ENCODE measurements around the gene LYL1. TPM values are rescaled to one million over a fixed set of nuclear protein-coding genes. Genes with fewer than 3 reads are reported as not detected.

LYL1 gene
- total RNA-seq, 1 donor from 2014 or later = 17.3 TPM

- no peak for DNase-seq (ENCODE audit: low read depth in 2 of 2)
These were observed 26.3 kb downstream of the LYL1 start for GRCh38 chr19:13076320-13076719.

- no peak for DNase-seq (ENCODE audit: low read depth in 2 of 2)
These were observed 28.3 kb downstream of the LYL1 start for GRCh38 chr19:13074378-13074777.

GRCh38 chr19:13073263-13073662 is 29.4 kb downstream of the LYL1 start:
- DNase-seq (ENCODE audit: low read depth in 2 of 2) = no peak

GRCh38 chr19:13072188-13072908 is 30.3 kb downstream of the LYL1 start:
- DNase-seq (ENCODE audit: low read depth in 2 of 2) = no peak

GRCh38 chr19:13071444-13072187 is 31.0 kb downstream of the LYL1 start:
- DNase-seq (ENCODE audit: low read depth in 2 of 2) = no peak

GRCh38 chr19:13070425-13071140 is 32.1 kb downstream of the LYL1 start:
- no peak for DNase-seq (ENCODE audit: low read depth in 2 of 2)

GRCh38 chr19:13069415-13070359 is 33.0 kb downstream of the LYL1 start:
- peak in 1 of 2 donors; percentile 45 for DNase-seq (ENCODE audit: low read depth in 2 of 2)

GRCh38 chr19:13068085-13068846 is 34.4 kb downstream of the LYL1 start:
- no peak for DNase-seq (ENCODE audit: low read depth in 2 of 2)

GRCh38 chr19:13066933-13067807 is 35.5 kb downstream of the LYL1 start:
- no peak for DNase-seq (ENCODE audit: low read depth in 2 of 2)

- DNase-seq (ENCODE audit: low read depth in 2 of 2) = no peak
These were observed 36.4 kb downstream of the LYL1 start for GRCh38 chr19:13066226-13066625.

GRCh38 chr19:13064092-13064489 is 38.6 kb downstream of the LYL1 start:
- no peak for DNase-seq (ENCODE audit: low read depth in 2 of 2)

- DNase-seq (ENCODE audit: low read depth in 2 of 2) = no peak
These were observed 39.1 kb downstream of the LYL1 start for GRCh38 chr19:13063461-13064091.

GRCh38 chr19:13062317-13062716 is 40.3 kb downstream of the LYL1 start:
- no peak for DNase-seq (ENCODE audit: low read depth in 2 of 2)

GRCh38 chr19:13060964-13061927 is 41.4 kb downstream of the LYL1 start:
- peak; percentile 79 to 87 for DNase-seq (ENCODE audit: low read depth in 2 of 2)

- DNase-seq (ENCODE audit: low read depth in 2 of 2) = no peak
These were observed 42.3 kb downstream of the LYL1 start for GRCh38 chr19:13060233-13060963.

GRCh38 chr19:13058951-13059660 is 43.6 kb downstream of the LYL1 start:
- DNase-seq (ENCODE audit: low read depth in 2 of 2) = no peak

Measured in lung microvascular endothelial cell (primary cell).